K562 (cell line): ENCODE measurements around the gene PUM2. TPM values are rescaled to one million over a fixed set of nuclear protein-coding genes. Genes with fewer than 3 reads are reported as not detected.

Experiments used
- CREB3L1 ChIP-seq: fragments of 450-650 bp; IDR thresholded peaks from 2 replicates; pipeline ENCODE4 v1.6.1; 2014; ENCODE audit warnings: low read depth, mild to moderate bottlenecking, moderate library complexity, borderline replicate concordance
- DEAF1 ChIP-seq: fragments of 450-650 bp; formaldehyde crosslinking; IDR thresholded peaks from 2 replicates; pipeline ENCODE4 v1.4.0; 2020; ENCODE audit warnings: mild to moderate bottlenecking, moderate library complexity
- EGR1 ChIP-seq: fragments of 450-650 bp; conservative IDR thresholded peaks from 2 replicates; pipeline ENCODE4 v1.6.1; 2017; ENCODE audit warnings: mild to moderate bottlenecking
- GTF2B ChIP-seq: IDR thresholded peaks from 2 replicates; pipeline ENCODE4 v1.6.1; 2011; ENCODE audit not compliant: insufficient read length; ENCODE audit errors: extremely low read depth
- IRF9 ChIP-seq: fragments of 450-650 bp; IDR thresholded peaks from 2 replicates; pipeline ENCODE4 v1.6.1; 2016; ENCODE audit warnings: missing biosample characterization, missing genetic modification characterization
- NFXL1 ChIP-seq: fragments of 450-650 bp; formaldehyde crosslinking; IDR thresholded peaks from 2 replicates; pipeline ENCODE4 v1.4.0; 2021; ENCODE audit warnings: mild to moderate bottlenecking
- OTX1 ChIP-seq: fragments of 450-650 bp; formaldehyde crosslinking; IDR thresholded peaks from 2 replicates; pipeline ENCODE4 v1.4.0; 2022; ENCODE audit warnings: mild to moderate bottlenecking
- RB1 ChIP-seq: fragments of 450-650 bp; IDR thresholded peaks from 2 replicates; pipeline ENCODE4 v1.6.1; 2017; ENCODE audit warnings: low read depth, mild to moderate bottlenecking
- RHOXF2B ChIP-seq: fragments of 250-450 bp; sonication (Bioruptor Pico); conservative IDR thresholded peaks from 2 replicates; pipeline ENCODE4 v1.5.1; 2021
- SMAD2 ChIP-seq: fragments of 150-350 bp; IDR thresholded peaks from 2 replicates; pipeline ENCODE4 v1.6.1; 2014; ENCODE audit warnings: low read depth, mild to moderate bottlenecking, low read length
- SMARCB1 ChIP-seq: IDR thresholded peaks from 2 replicates; pipeline ENCODE4 v1.6.1; 2011; ENCODE audit warnings: improper control_type of control experiment, low read depth; ENCODE audit not compliant: insufficient read length
- STAT6 ChIP-seq: sonication (generic); formaldehyde crosslinking; IDR thresholded peaks from 2 replicates; pipeline ENCODE4 v1.8.1; 2023; ENCODE audit warnings: mild to moderate bottlenecking, missing genetic modification reagents
- VEZF1 ChIP-seq: fragments of 200-800 bp; sonication (Bioruptor generic); IDR thresholded peaks from 2 replicates; pipeline ENCODE4 v1.6.1; 2017; ENCODE audit warnings: missing genetic modification characterization, missing compliant biosample characterization
- ZFP91 ChIP-seq: sonication (generic); formaldehyde crosslinking; IDR thresholded peaks from 2 replicates; pipeline ENCODE4 v1.8.0; 2022; ENCODE audit warnings: mild to moderate bottlenecking, missing genetic modification reagents
- ZNF695 ChIP-seq: fragments of 450-650 bp; formaldehyde crosslinking; IDR thresholded peaks from 2 replicates; pipeline ENCODE4 v1.4.0; 2020; ENCODE audit warnings: mild to moderate bottlenecking, moderate library complexity
- ZNF778 ChIP-seq: fragments of 450-650 bp; formaldehyde crosslinking; IDR thresholded peaks from 2 replicates; pipeline ENCODE4 v1.4.0; 2020; ENCODE audit warnings: mild to moderate bottlenecking, moderate library complexity
- polyA plus RNA-seq, 8 experiments: library from polyadenylated mRNA; depleted of rRNA in 4 of 8; stranded (reverse) in 5 of 8; unstranded in 3 of 8; fragments of >200 nt; fragmentation: Nextera tagmentation in 2 of 8; fragmentation: Illumina TruSeq in 1 of 8; extraction: Ambion mirVana in 2 of 8; extraction: Trizol in 1 of 8; gene quantifications; 2 replicates each; pipeline versions ENCODE4 v1.2.1 to v1.2.3, GENCODE V29; 2011 to 2014; ENCODE audit warnings: inconsistent platforms in 1 of 8, missing spikeins in 1 of 8
- total RNA-seq, 7 experiments: library from RNA; depleted of rRNA in 6 of 7; stranded (reverse); fragments of >200 nt in 6 of 7; fragmentation: Illumina TruSeq in 2 of 7; extraction: Trizol in 2 of 7; gene quantifications; 2 replicates each; pipeline versions ENCODE4 v1.2.1 to v1.2.3, GENCODE V29; 2011 to 2021; ENCODE audit warnings: low replicate concordance in 1 of 7

The PUM2 gene
- total and polyA plus RNA-seq, 9 of the 15 experiments (the other 6 are each of a cell fraction or from before 2014, with no cell fraction given): 13.4 to 61.9 (median 28.3) TPM

- peak; percentile 78 for TF ChIP-seq VEZF1
- TF ChIP-seq GTF2B: no peak
- no peak for TF ChIP-seq CREB3L1
- TF ChIP-seq STAT6: no peak
- TF ChIP-seq EGR1: 0 out of 2 replicates have a peak, but pooled peaks have one; percentile 35
- no peak for TF ChIP-seq SMAD2
- TF ChIP-seq IRF9 (tag): no peak
- TF ChIP-seq ZNF778 (CRISPR knock-in tag): no peak
- TF ChIP-seq ZFP91 (CRISPR knock-in tag): no peak
- TF ChIP-seq RB1: peak; percentile 70; the same call in 1 of the 2 replicates
- no peak for TF ChIP-seq NFXL1 (CRISPR knock-in tag)
- peak; percentile 77 for TF ChIP-seq DEAF1 (CRISPR knock-in tag)
- TF ChIP-seq RHOXF2B: no peak
- no peak for TF ChIP-seq ZNF695 (CRISPR knock-in tag)
- TF ChIP-seq SMARCB1: no peak
- no peak for TF ChIP-seq OTX1 (CRISPR knock-in tag)
Observed at GRCh38 chr2:20225294-20226151, 125.1 kb downstream of the PUM2 start (continued).
